ENCODE results near the gene ZNF594. TPM values are rescaled to one million over a fixed set of nuclear protein-coding genes. Genes with fewer than 3 reads are reported as not detected.
A peak's percentile ranks its signal among the peaks of the same experiment; 100 is the strongest.
"Not testable (repeated sequence)": the region's sequence is repeated elsewhere in the genome, so short reads cannot be mapped to it uniquely, and the experiment has no call there.

The ZNF594 gene
- 4.5 and 6.9 TPM in 2 replicates for total RNA-seq (2014; rRNA removed; shearing (Covaris generic))

GRCh38 chr17:5191541-5192417, at the start of gene ZNF594:
ZNF594 (minus strand) TSS chr17:5191868; CDS start chr17:5184256, 7,612 bp downstream.
- Histone ChIP-seq H3K4me3 (peak within 1 kb of the TSS; percentile 68), H3K9me3 (replicated peaks) (peaks cover 13% of the 10 kb centered on the region), H3K4me1 (replicated peaks) (peaks cover 7% of the 10 kb centered on the region), H3K36me3 (peaks cover 25% of the 10 kb centered on the region), H3K27ac (peak within 1 kb of the TSS; percentile 58), H3K27me3 (replicated peaks) (no peaks in the 10 kb centered on the region)
- peak; percentile 85 to 94 for DNase-seq (ENCODE audit: low read depth in 1 of 2, low spot score in 2 of 2)

GRCh38 chr17:5239769-5240168, 48.1 kb upstream of the ZNF594 start:
- H3K27ac ChIP-seq, result not testable (repeated sequence)

GRCh38 chr17:5238333-5238732, 46.7 kb upstream of the ZNF594 start:
- H3K27ac ChIP-seq, result no peak overlapping the region

More at GRCh38 chr17:5239769-5240168, 48.1 kb upstream of the ZNF594 start:
- not testable (repeated sequence) for DNase-seq (ENCODE audit: low read depth in 1 of 2, low spot score in 2 of 2); H3K4me3 ChIP-seq; H3K27me3 ChIP-seq (replicated peaks); H3K4me1 ChIP-seq (replicated peaks); H3K9me3 ChIP-seq (replicated peaks); H3K36me3 ChIP-seq

DNA sequence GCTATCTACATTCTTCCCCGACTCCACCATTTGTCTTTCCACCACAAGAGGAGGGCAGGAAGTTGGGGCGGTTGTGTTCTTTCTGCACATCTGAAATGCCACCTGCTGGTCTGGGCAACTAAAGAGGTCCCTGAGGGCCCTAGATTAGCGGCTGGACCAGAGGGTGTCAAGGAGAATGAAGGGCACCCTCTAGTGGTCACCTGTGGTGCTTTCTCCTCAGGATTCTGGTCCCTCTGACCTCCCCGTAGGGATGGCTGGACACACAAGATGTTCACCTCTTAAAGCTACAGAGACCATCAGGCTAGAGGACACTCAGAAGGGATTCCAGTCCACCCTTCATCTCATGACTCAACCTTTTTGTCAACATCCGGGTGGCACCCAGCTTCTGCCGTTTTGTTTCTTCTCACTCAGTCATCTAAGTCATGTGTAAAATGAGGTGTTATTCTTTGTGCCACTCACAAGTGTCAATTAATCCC, 45.9 kb upstream of the ZNF594 start:
- no peak overlapping the region for H3K27ac ChIP-seq
- no peak overlapping the region for H3K4me3 ChIP-seq
- H3K4me1 ChIP-seq (replicated peaks), result no peaks in the 10 kb centered on the region
- peak; percentile 25 to 49 for DNase-seq (ENCODE audit: low read depth in 1 of 2, low spot score in 2 of 2)
- no peaks in the 10 kb centered on the region for H3K9me3 ChIP-seq (replicated peaks)
- no peaks in the 10 kb centered on the region for H3K36me3 ChIP-seq
- H3K27me3 ChIP-seq (replicated peaks), result no peaks in the 10 kb centered on the region

More at GRCh38 chr17:5238333-5238732, 46.7 kb upstream of the ZNF594 start:
- H3K27me3 ChIP-seq (replicated peaks), result no peaks in the 10 kb centered on the region
- no peaks in the 10 kb centered on the region for H3K9me3 ChIP-seq (replicated peaks)
- H3K4me1 ChIP-seq (replicated peaks), result no peaks in the 10 kb centered on the region
- DNase-seq (ENCODE audit: low read depth in 1 of 2, low spot score in 2 of 2), result no peak
- H3K36me3 ChIP-seq, result no peaks in the 10 kb centered on the region
- H3K4me3 ChIP-seq, result no peak overlapping the region

GRCh38 chr17:5236938-5237540, 45.4 kb upstream of the ZNF594 start:
- no peak overlapping the region for H3K4me3 ChIP-seq
- no peaks in the 10 kb centered on the region for H3K9me3 ChIP-seq (replicated peaks)
- H3K4me1 ChIP-seq (replicated peaks), result no peaks in the 10 kb centered on the region
- no peaks in the 10 kb centered on the region for H3K27me3 ChIP-seq (replicated peaks)
- DNase-seq (ENCODE audit: low read depth in 1 of 2, low spot score in 2 of 2), result no peak
- no peaks in the 10 kb centered on the region for H3K36me3 ChIP-seq
- no peak overlapping the region for H3K27ac ChIP-seq

GRCh38 chr17:5234645-5235576, 43.2 kb upstream of the ZNF594 start, which contains the start of gene SCIMP:
SCIMP (minus strand) TSS chr17:5234860; CDS start chr17:5234755, 105 bp downstream.
- H3K9me3 ChIP-seq (replicated peaks), result no peaks in the 10 kb centered on the region
- DNase-seq (ENCODE audit: low read depth in 1 of 2, low spot score in 2 of 2), result no peak

DNA sequence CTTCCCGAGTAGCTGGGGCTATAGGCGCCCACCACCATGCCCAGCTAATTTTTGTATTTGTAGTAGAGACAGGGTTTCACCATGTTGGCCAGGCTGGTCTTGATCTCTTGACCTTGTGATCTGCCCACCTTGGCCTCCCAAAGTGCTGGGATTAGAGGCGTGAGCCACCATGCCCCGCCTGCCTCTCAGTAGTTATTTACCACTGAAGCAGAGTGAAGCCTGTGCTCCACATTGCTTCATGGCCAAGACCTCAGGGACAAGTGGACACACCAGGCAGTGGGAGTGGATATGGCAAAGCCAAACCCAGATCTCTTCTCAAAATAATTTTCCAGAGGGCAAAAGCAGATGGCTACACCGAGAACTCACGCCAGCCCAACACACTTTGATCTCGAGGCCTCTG, 41.8 kb upstream of the ZNF594 start:
- H3K9me3 ChIP-seq (replicated peaks); H3K36me3 ChIP-seq; H3K4me3 ChIP-seq; H3K27ac ChIP-seq; H3K4me1 ChIP-seq (replicated peaks); H3K27me3 ChIP-seq (replicated peaks); DNase-seq (ENCODE audit: low read depth in 1 of 2, low spot score in 2 of 2): not testable (repeated sequence)

More at GRCh38 chr17:5234645-5235576, 43.2 kb upstream of the ZNF594 start, which contains the start of gene SCIMP:
- H3K4me1 ChIP-seq (replicated peaks), result no peaks in the 10 kb centered on the region
- H3K27me3 ChIP-seq (replicated peaks), result no peaks in the 10 kb centered on the region
- no peaks in the 10 kb centered on the region for H3K36me3 ChIP-seq
- H3K4me3 ChIP-seq, result no peak within 1 kb of the TSS
- H3K27ac ChIP-seq, result no peak within 1 kb of the TSS

DNA sequence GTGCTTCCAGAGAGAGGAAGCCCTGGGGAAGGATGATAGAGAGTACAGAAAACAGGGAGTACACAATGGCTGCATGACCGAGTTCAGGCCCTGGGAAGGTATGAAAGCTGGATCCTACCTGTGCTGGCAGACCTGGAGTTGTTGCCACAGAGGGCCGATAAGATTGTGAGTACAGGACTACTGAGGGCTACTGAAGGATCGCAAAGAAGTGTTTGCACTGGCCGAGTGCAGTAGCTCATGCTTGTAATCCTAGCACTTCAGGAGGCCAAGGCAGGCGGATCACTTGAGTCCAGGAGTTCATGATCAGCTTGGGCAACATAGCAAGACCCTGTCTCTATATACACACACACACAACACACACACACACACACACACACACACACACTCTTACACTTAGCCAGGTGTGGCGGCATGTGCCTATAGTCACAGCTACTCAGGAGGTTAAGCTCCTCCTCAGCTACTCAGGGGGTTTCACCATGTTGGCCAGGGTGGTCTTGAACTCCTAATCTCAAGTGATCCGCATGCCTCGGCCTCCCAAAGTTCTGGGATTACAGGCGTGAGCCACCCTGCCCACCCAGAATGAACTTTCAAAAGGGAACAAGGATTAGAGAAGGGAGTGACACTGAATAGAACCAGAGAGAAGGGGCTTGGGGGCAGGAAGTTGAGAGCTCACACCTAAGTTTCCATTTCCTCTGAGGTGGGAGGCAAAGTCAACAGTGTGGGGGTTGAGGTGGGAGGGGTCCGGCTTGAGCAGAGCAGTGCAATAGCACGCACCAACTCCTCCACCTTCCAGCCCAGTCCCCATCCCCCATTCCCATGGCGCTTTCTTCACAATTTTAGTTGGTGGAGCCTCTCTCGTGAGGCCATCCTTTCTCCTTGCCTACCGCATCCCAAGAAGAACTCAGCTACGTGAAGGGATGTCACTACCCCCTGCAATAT, 35.5 kb upstream of the ZNF594 start:
- Histone ChIP-seq H3K36me3 (no peaks in the 10 kb centered on the region), H3K27ac (no peak overlapping the region), H3K4me1 (replicated peaks) (no peaks in the 10 kb centered on the region), H3K4me3 (no peak overlapping the region), H3K9me3 (replicated peaks) (no peaks in the 10 kb centered on the region), H3K27me3 (replicated peaks) (no peaks in the 10 kb centered on the region)
- DNase-seq (ENCODE audit: low read depth in 1 of 2, low spot score in 2 of 2), result no peak

DNA sequence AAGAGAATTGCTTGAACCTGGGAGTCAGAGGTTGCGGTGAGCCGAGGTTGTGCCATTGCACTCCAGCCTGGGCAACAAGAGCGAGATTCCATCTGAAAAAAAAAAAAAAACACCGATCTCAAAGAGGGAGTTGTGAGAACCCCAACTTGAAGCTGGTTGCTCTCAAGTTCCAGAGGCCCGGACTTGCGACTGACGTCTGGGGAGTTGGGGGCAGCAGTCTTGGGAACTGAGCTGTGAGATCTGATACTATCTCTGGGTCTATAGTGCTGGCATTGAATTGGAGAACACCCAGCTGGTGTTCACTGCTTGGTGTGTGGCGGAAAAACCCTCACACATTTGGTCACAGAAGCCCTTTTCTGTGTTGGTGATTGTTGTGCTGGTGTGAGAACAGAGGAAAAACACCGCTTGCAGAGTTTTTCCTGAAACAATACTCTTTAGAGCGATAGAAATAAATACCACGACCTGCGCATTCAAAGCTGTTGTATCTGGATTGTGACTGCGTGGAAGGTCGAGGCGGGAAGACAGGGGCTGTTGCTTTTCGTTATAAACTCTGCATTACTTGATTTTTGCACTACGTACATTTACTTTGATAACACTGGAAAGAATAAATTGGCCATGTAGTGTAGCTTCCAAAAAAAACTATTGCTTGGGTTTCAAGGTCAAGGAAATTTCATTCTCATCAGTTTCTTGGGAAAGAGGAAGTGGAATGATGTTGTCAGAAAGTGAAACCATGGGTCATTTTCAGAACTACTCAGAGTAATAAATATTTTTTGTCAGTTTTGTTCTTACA, 34.2 kb upstream of the ZNF594 start:
- Histone ChIP-seq H3K36me3 (no peaks in the 10 kb centered on the region), H3K9me3 (replicated peaks) (no peaks in the 10 kb centered on the region), H3K4me3 (no peak overlapping the region), H3K27me3 (replicated peaks) (no peaks in the 10 kb centered on the region), H3K27ac (no peak overlapping the region), H3K4me1 (replicated peaks) (0 out of 2 replicates have a peak, but pooled peaks cover 8% of the 10 kb centered on the region)
- no peak for DNase-seq (ENCODE audit: low read depth in 1 of 2, low spot score in 2 of 2)

DNA sequence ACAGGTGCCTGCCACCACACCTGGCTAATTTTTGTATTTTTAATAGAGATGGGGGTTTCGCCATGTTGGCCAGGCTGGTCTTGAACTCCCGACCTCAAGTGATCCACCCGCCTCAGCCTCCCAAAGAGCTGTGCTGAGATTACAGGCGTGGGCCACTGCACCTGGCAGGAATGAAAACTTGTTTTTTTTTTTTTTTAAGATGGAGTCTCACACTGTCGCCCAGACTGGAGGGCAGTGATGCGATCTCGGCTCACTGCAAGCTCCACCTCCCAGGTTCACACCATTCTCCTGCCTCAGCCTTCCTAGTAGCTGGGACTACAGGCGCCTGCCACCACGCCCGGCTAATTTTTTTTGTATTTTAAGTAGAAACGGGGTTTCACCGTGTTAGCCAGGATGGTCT, 30.2 kb upstream of the ZNF594 start:
- DNase-seq (ENCODE audit: low read depth in 1 of 2, low spot score in 2 of 2); H3K4me1 ChIP-seq (replicated peaks); H3K27ac ChIP-seq; H3K9me3 ChIP-seq (replicated peaks); H3K4me3 ChIP-seq; H3K27me3 ChIP-seq (replicated peaks); H3K36me3 ChIP-seq: not testable (repeated sequence)

DNA sequence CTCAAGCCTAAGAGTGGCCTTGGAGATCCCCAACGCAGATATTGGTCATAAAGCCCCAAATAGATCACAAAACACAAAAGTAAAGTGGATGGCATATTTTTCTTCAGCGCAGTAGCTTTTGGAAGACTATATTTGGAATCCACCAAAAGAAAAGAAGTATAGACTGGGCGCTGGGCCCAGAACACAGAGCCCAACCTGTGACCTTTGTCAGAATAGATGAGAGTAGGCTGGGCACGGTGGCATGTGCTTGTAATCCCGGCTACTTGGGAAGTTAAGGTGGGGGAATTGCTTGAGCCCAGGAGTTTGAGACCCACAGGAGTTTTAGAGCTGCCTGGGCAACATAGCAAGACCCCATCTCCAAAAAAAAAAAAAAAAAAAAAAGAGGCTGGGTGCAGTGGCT, 28.4 kb upstream of the ZNF594 start:
- no peak overlapping the region for H3K4me3 ChIP-seq
- DNase-seq (ENCODE audit: low read depth in 1 of 2, low spot score in 2 of 2), result no peak
- 0 out of 2 replicates have a peak, but pooled peaks cover 8% of the 10 kb centered on the region for H3K4me1 ChIP-seq (replicated peaks)
- no peaks in the 10 kb centered on the region for H3K27me3 ChIP-seq (replicated peaks)
- no peaks in the 10 kb centered on the region for H3K9me3 ChIP-seq (replicated peaks)
- no peaks in the 10 kb centered on the region for H3K36me3 ChIP-seq
- H3K27ac ChIP-seq, result no peak overlapping the region

GRCh38 chr17:5219536-5219935, 27.9 kb upstream of the ZNF594 start:
- DNase-seq (ENCODE audit: low read depth in 1 of 2, low spot score in 2 of 2), result no peak
- Histone ChIP-seq H3K27me3 (replicated peaks) (no peaks in the 10 kb centered on the region), H3K9me3 (replicated peaks) (no peaks in the 10 kb centered on the region), H3K36me3 (no peaks in the 10 kb centered on the region), H3K4me1 (replicated peaks) (0 out of 2 replicates have a peak, but pooled peaks cover 8% of the 10 kb centered on the region), H3K4me3 (no peak overlapping the region), H3K27ac (no peak overlapping the region)
